ENCODE results near the gene SYTL3. TPM values are rescaled to one million over a fixed set of nuclear protein-coding genes. Genes with fewer than 3 reads are reported as not detected.
"Not testable (repeated sequence)": the region's sequence is repeated elsewhere in the genome, so short reads cannot be mapped to it uniquely, and the experiment has no call there.

Gene SYTL3
- total RNA-seq, 1 donor from 2014 or later = 102 TPM

- intact Hi-C loops (cut with micrococcal nuclease) = no loop called here
- Mint-ChIP-seq H3K9me3 (no peaks in the 10 kb centered on the region), H3K27me3 (no peaks in the 10 kb centered on the region), H3K27ac (peak overlapping the region; percentile 27), H3K4me1 (peaks cover 21% of the 10 kb centered on the region), H3K4me3 (no peak overlapping the region), H3K36me3 (ENCODE audit: low read depth) (peaks cover 69% of the 10 kb centered on the region)
- DNase-seq = no peak
Observed at GRCh38 chr6:158669145-158670035, 19.5 kb downstream of the SYTL3 start.

GRCh38 chr6:158672119-158672518 is 22.3 kb downstream of the SYTL3 start:
- DNase-seq; intact Hi-C loops (cut with micrococcal nuclease); H3K4me3 Mint-ChIP-seq; H3K27me3 Mint-ChIP-seq; H3K9me3 Mint-ChIP-seq; H3K27ac Mint-ChIP-seq: not testable (repeated sequence)
- Mint-ChIP-seq H3K36me3 (ENCODE audit: low read depth) (peaks cover 67% of the 10 kb centered on the region), H3K4me1 (peaks cover 11% of the 10 kb centered on the region)

- H3K36me3 Mint-ChIP-seq (ENCODE audit: low read depth) = peaks cover 66% of the 10 kb centered on the region
- intact Hi-C loops (cut with micrococcal nuclease) = no loop called here
- peaks cover 5% of the 10 kb centered on the region for H3K9me3 Mint-ChIP-seq
- no peaks in the 10 kb centered on the region for H3K27me3 Mint-ChIP-seq
- no peak overlapping the region for H3K27ac Mint-ChIP-seq
- H3K4me1 Mint-ChIP-seq = peaks cover 9% of the 10 kb centered on the region
- DNase-seq = no peak
- no peak overlapping the region for H3K4me3 Mint-ChIP-seq
Observed at GRCh38 chr6:158672726-158673125, 22.9 kb downstream of the SYTL3 start.

- intact Hi-C loops (cut with micrococcal nuclease) = no loop called here
- peaks cover 69% of the 10 kb centered on the region for H3K36me3 Mint-ChIP-seq (ENCODE audit: low read depth)
- no peaks in the 10 kb centered on the region for H3K27me3 Mint-ChIP-seq
- peaks cover 5% of the 10 kb centered on the region for H3K9me3 Mint-ChIP-seq
- peaks cover 8% of the 10 kb centered on the region for H3K4me1 Mint-ChIP-seq
- H3K4me3 Mint-ChIP-seq = no peak overlapping the region
- peak overlapping the region; percentile 29 for H3K27ac Mint-ChIP-seq
- no peak for DNase-seq
Observed at GRCh38 chr6:158674342-158675131, 24.7 kb downstream of the SYTL3 start.

- H3K4me3 Mint-ChIP-seq; intact Hi-C loops (cut with micrococcal nuclease); H3K27ac Mint-ChIP-seq; H3K9me3 Mint-ChIP-seq; DNase-seq; H3K27me3 Mint-ChIP-seq: not testable (repeated sequence)
- Mint-ChIP-seq H3K36me3 (ENCODE audit: low read depth) (peaks cover 82% of the 10 kb centered on the region), H3K4me1 (peaks cover 13% of the 10 kb centered on the region)
Observed at GRCh38 chr6:158677094-158677493, 27.2 kb downstream of the SYTL3 start.

GRCh38 chr6:158677906-158678578 is 28.2 kb downstream of the SYTL3 start:
- H3K9me3 Mint-ChIP-seq = peaks cover 5% of the 10 kb centered on the region
- DNase-seq = no peak
- H3K4me3 Mint-ChIP-seq = no peak overlapping the region
- H3K27ac Mint-ChIP-seq = no peak overlapping the region
- H3K4me1 Mint-ChIP-seq = peaks cover 17% of the 10 kb centered on the region
- no peaks in the 10 kb centered on the region for H3K27me3 Mint-ChIP-seq
- intact Hi-C loops (cut with micrococcal nuclease) = no loop called here
- peaks cover 83% of the 10 kb centered on the region for H3K36me3 Mint-ChIP-seq (ENCODE audit: low read depth)

GRCh38 chr6:158680015-158680414 is 30.2 kb downstream of the SYTL3 start:
- Mint-ChIP-seq H3K27me3 (no peaks in the 10 kb centered on the region), H3K36me3 (ENCODE audit: low read depth) (peaks cover 85% of the 10 kb centered on the region), H3K9me3 (peaks cover 3% of the 10 kb centered on the region), H3K27ac (no peak overlapping the region), H3K4me1 (peaks cover 25% of the 10 kb centered on the region), H3K4me3 (no peak overlapping the region)
- intact Hi-C loops (cut with micrococcal nuclease) = no loop called here
- no peak for DNase-seq

- peaks cover 26% of the 10 kb centered on the region for H3K4me1 Mint-ChIP-seq
- DNase-seq = no peak
- intact Hi-C loops (cut with micrococcal nuclease) = no loop called here
- H3K9me3 Mint-ChIP-seq = no peaks in the 10 kb centered on the region
- no peaks in the 10 kb centered on the region for H3K27me3 Mint-ChIP-seq
- H3K36me3 Mint-ChIP-seq (ENCODE audit: low read depth) = peaks cover 85% of the 10 kb centered on the region
- H3K27ac Mint-ChIP-seq = no peak overlapping the region
- H3K4me3 Mint-ChIP-seq = no peak overlapping the region
Observed at GRCh38 chr6:158680481-158680880, 30.6 kb downstream of the SYTL3 start.

GRCh38 chr6:158684311-158684710 is 34.5 kb downstream of the SYTL3 start:
- Mint-ChIP-seq H3K9me3 (no peaks in the 10 kb centered on the region), H3K27me3 (no peaks in the 10 kb centered on the region), H3K36me3 (ENCODE audit: low read depth) (peaks cover 83% of the 10 kb centered on the region), H3K27ac (no peak overlapping the region), H3K4me3 (no peak overlapping the region), H3K4me1 (peaks cover 49% of the 10 kb centered on the region)
- DNase-seq = no peak
- intact Hi-C loops (cut with micrococcal nuclease) = no loop called here

- H3K4me3 Mint-ChIP-seq = no peak overlapping the region
- no peaks in the 10 kb centered on the region for H3K9me3 Mint-ChIP-seq
- H3K36me3 Mint-ChIP-seq (ENCODE audit: low read depth) = peaks cover 81% of the 10 kb centered on the region
- no peak overlapping the region for H3K27ac Mint-ChIP-seq
- H3K4me1 Mint-ChIP-seq = peaks cover 46% of the 10 kb centered on the region
- H3K27me3 Mint-ChIP-seq = no peaks in the 10 kb centered on the region
- intact Hi-C loops (cut with micrococcal nuclease) = no loop called here
- no peak for DNase-seq
Observed at GRCh38 chr6:158684745-158685324, 35.0 kb downstream of the SYTL3 start.

- Mint-ChIP-seq H3K27ac (peak overlapping the region; percentile 86), H3K9me3 (no peaks in the 10 kb centered on the region), H3K36me3 (ENCODE audit: low read depth) (peaks cover 69% of the 10 kb centered on the region), H3K4me3 (peak overlapping the region; percentile 53), H3K4me1 (peaks cover 47% of the 10 kb centered on the region), H3K27me3 (no peaks in the 10 kb centered on the region)
- intact Hi-C loops (cut with micrococcal nuclease) = no loop called here
- no peak for DNase-seq
Observed at GRCh38 chr6:158686311-158686710, 36.5 kb downstream of the SYTL3 start.

- H3K36me3 Mint-ChIP-seq (ENCODE audit: low read depth) = peaks cover 66% of the 10 kb centered on the region
- intact Hi-C loops (cut with micrococcal nuclease) = loop anchor here (1.0 kb wide), 1 partner anchor 34 kb away; no protein-coding TSS in a partner anchor
- H3K27me3 Mint-ChIP-seq = no peaks in the 10 kb centered on the region
- H3K27ac Mint-ChIP-seq = peak overlapping the region; percentile 86
- no peaks in the 10 kb centered on the region for H3K9me3 Mint-ChIP-seq
- H3K4me3 Mint-ChIP-seq = peak overlapping the region; percentile 53
- H3K4me1 Mint-ChIP-seq = peaks cover 47% of the 10 kb centered on the region
- peak; percentile 90 for DNase-seq
Observed at GRCh38 chr6:158686791-158687381, 37.0 kb downstream of the SYTL3 start.

GRCh38 chr6:158687506-158687905 is 37.7 kb downstream of the SYTL3 start:
- intact Hi-C loops (cut with micrococcal nuclease) = loop anchor here (1.0 kb wide), 1 partner anchor 34 kb away; no protein-coding TSS in a partner anchor
- H3K27ac Mint-ChIP-seq = peak overlapping the region; percentile 86
- no peaks in the 10 kb centered on the region for H3K9me3 Mint-ChIP-seq
- DNase-seq = no peak
- peaks cover 45% of the 10 kb centered on the region for H3K4me1 Mint-ChIP-seq
- peaks cover 66% of the 10 kb centered on the region for H3K36me3 Mint-ChIP-seq (ENCODE audit: low read depth)
- no peaks in the 10 kb centered on the region for H3K27me3 Mint-ChIP-seq
- H3K4me3 Mint-ChIP-seq = peak overlapping the region; percentile 53
